GM12878 (cell line): ENCODE data around the gene SF3A1. TPM values are rescaled to one million over a fixed set of nuclear protein-coding genes. Genes with fewer than 3 reads are reported as not detected.
A peak's percentile ranks its signal among the peaks of the same experiment; 100 is the strongest.

ENCODE experiments used
- ATAC-seq: fragments of 200-7000 bp; cut with Tn5 transposase; 3 replicates; pipeline ENCODE4 v1.9.1; 2020; ENCODE audit warnings: mild to moderate bottlenecking, moderate library complexity
- BruUV-seq: library from RNA; stranded (reverse); fragments of 400-500 nt; replicated peaks from 2 replicates; lab custom pipeline; 2021; lab: Mats Ljungman, UMichigan
- CTCF ChIA-PET: fragments of 300-600 bp; sonication (Branson Sonifier 250); formaldehyde crosslinking; extraction: SDS; loops from one replicate; lab custom pipeline; 2021; ENCODE audit warnings: inconsistent platforms; lab: Yijun Ruan, JAX
- POLR2A ChIA-PET: fragments of 350-600 bp; formaldehyde crosslinking; extraction: SDS; loops from one replicate; lab custom pipeline; 2021; ENCODE audit warnings: inconsistent platforms; lab: Charles Lee
- RAD21 ChIA-PET: fragments of 300-600 bp; sonication (Branson Sonifier 250); formaldehyde crosslinking; loops from one replicate; lab custom pipeline; 2023; ENCODE audit warnings: antibody characterized with exemption; ENCODE audit not compliant: unreplicated experiment; lab: Charles Lee
- SMC1A ChIA-PET: fragments of 300-600 bp; sonication (Branson Sonifier 250); formaldehyde crosslinking; loops from one replicate; lab custom pipeline; 2023; ENCODE audit not compliant: unreplicated experiment, uncharacterized antibody; lab: Charles Lee
- DNase-seq: peaks from one replicate; pipeline ENCODE4 v3.0.0-alpha.2; 2011; ENCODE audit warnings: low read depth, low spot score
- FAIRE-seq: peaks from 3 replicates; lab custom pipeline; 2011; peaks lifted over from hg19 to GRCh38; lab: Jason Lieb, UNC
- H2AFZ ChIP-seq: 2 replicates; pipeline ENCODE4 v1.6.0; 2011; ENCODE audit warnings: low read depth, low read length, control low read depth; ENCODE audit not compliant: control insufficient read depth
- H3K27ac ChIP-seq: 2 replicates; pipeline ENCODE4 v1.5.1; 2011; ENCODE audit warnings: control low read depth; ENCODE audit not compliant: control insufficient read depth, insufficient read depth
- H3K27me3 ChIP-seq, 2 experiments: replicated peaks in 1 of 2; 2 replicates each; pipeline versions ENCODE4 v1.6.0 to v1.6.1; 2011; ENCODE audit warnings: low read length in 1 of 2; ENCODE audit not compliant: control insufficient read depth in 2 of 2, insufficient read depth in 2 of 2
- H3K36me3 ChIP-seq, 2 experiments: 2 replicates each; pipeline ENCODE4 v1.5.1; 2011; ENCODE audit warnings: low read length in 1 of 2; ENCODE audit not compliant: control insufficient read depth in 2 of 2, insufficient read depth in 2 of 2
- H3K4me1 ChIP-seq: 2 replicates; pipeline ENCODE4 v1.6.1; 2011; ENCODE audit warnings: mild to moderate bottlenecking, low read length, moderate library complexity, mixed read lengths; ENCODE audit not compliant: control insufficient read depth, insufficient read depth
- H3K4me2 ChIP-seq: 2 replicates; pipeline ENCODE4 v1.6.0; 2011; ENCODE audit warnings: control low read depth; ENCODE audit not compliant: control insufficient read depth, insufficient read depth
- H3K4me3 ChIP-seq: fragments of 200-600 bp; sonication (generic); 2 replicates; pipeline ENCODE4 v1.5.1; 2016
- H3K79me2 ChIP-seq: 2 replicates; pipeline ENCODE4 v1.6.0; 2011; ENCODE audit warnings: low read length; ENCODE audit not compliant: control insufficient read depth, insufficient read depth
- H3K9ac ChIP-seq: 2 replicates; pipeline ENCODE4 v1.8.0; 2011; ENCODE audit warnings: low read length, control low read depth, mixed read lengths; ENCODE audit not compliant: control insufficient read depth, insufficient read depth
- H3K9me3 ChIP-seq: replicated peaks from 3 replicates; pipeline ENCODE4 v1.5.1; 2011; ENCODE audit warnings: mild to moderate bottlenecking, low read length; ENCODE audit not compliant: control insufficient read depth, insufficient read depth
- H4K20me1 ChIP-seq: 2 replicates; pipeline ENCODE4 v1.6.0; 2011; ENCODE audit not compliant: control insufficient read depth, insufficient read depth
- CBX3 ChIP-seq: fragments of 200-600 bp; sonication (generic); IDR thresholded peaks from 2 replicates; pipeline ENCODE4 v1.6.1; 2016; ENCODE audit warnings: low read depth, borderline replicate concordance
- HCFC1 ChIP-seq: fragments of 150-350 bp; IDR thresholded peaks from 2 replicates; pipeline ENCODE4 v1.6.1; 2014; ENCODE audit warnings: low read length
- RB1 ChIP-seq: fragments of 450-650 bp; formaldehyde crosslinking; IDR thresholded peaks from 2 replicates; pipeline ENCODE4 v1.6.1; 2017; ENCODE audit warnings: mild to moderate bottlenecking, borderline replicate concordance
- WRNIP1 ChIP-seq: IDR thresholded peaks from 2 replicates; pipeline ENCODE4 v1.6.1; 2011; ENCODE audit warnings: low read depth, low read length, improper control_type of control experiment, borderline replicate concordance
- WGBS: methylation state at CpG from one replicate; pipeline ENCODE4 v1.1.6; 2016; ENCODE audit warnings: low lambda C conversion rate; ENCODE audit not compliant: insufficient replicate concordance, insufficient coverage; ENCODE audit errors: missing lambda C conversion rate; 5-methylcytosine and 5-hydroxymethylcytosine counted together
- in situ Hi-C: fragments of 300-500 bp; cut with MboI; formaldehyde crosslinking; loops from 9 replicates; pipeline ENCODE4 v1.14.3; 2018; ENCODE audit warnings: mixed read lengths
- intact Hi-C: fragments of 100-400 bp; cut with micrococcal nuclease; formaldehyde crosslinking; loops from one replicate; pipeline ENCODE4 v1.14.2; 2022; ENCODE audit not compliant: unreplicated experiment
- polyA plus RNA-seq, 11 experiments: library from polyadenylated mRNA; depleted of rRNA in 4 of 11; unstranded in 6 of 11; stranded (reverse) in 5 of 11; fragments of >200 nt; fragmentation: Nextera tagmentation in 4 of 11; fragmentation: Illumina TruSeq in 1 of 11; extraction: Ambion mirVana in 4 of 11; extraction: Trizol in 1 of 11; gene quantifications; 1 replicate in 1 of 11; 2 replicates in 10 of 11; pipeline versions ENCODE4 v1.2.1 to v1.2.3, GENCODE V29; 2011 to 2016; ENCODE audit warnings: inconsistent platforms in 2 of 11, missing spikeins in 2 of 11, low read depth in 1 of 11
- total RNA-seq, 4 experiments: library from RNA; depleted of rRNA in 3 of 4; stranded (reverse); fragments of >200 nt in 3 of 4; fragmentation: Illumina TruSeq in 1 of 4; extraction: Trizol in 1 of 4; gene quantifications; 2 replicates each; pipeline versions ENCODE4 v1.2.1 to v1.2.3, GENCODE V29; 2013 to 2021
- TF ChIP-seq, protein P1 (sequence below): fragments of 450-650 bp; formaldehyde crosslinking; IDR thresholded peaks from 2 replicates; pipeline ENCODE4 v1.4.0; 2020; ENCODE audit warnings: mild to moderate bottlenecking, moderate library complexity
- TF ChIP-seq, protein P2 (sequence below): fragments of 450-650 bp; IDR thresholded peaks from 2 replicates; pipeline ENCODE4 v1.6.1; 2016; ENCODE audit warnings: mild to moderate bottlenecking

The SF3A1 gene
- total and polyA plus RNA-seq, 10 of the 15 experiments (the other 5 are each of a cell fraction or from before 2014, with no cell fraction given), result 10.4 to 239 (median 46.0) TPM

DNA sequence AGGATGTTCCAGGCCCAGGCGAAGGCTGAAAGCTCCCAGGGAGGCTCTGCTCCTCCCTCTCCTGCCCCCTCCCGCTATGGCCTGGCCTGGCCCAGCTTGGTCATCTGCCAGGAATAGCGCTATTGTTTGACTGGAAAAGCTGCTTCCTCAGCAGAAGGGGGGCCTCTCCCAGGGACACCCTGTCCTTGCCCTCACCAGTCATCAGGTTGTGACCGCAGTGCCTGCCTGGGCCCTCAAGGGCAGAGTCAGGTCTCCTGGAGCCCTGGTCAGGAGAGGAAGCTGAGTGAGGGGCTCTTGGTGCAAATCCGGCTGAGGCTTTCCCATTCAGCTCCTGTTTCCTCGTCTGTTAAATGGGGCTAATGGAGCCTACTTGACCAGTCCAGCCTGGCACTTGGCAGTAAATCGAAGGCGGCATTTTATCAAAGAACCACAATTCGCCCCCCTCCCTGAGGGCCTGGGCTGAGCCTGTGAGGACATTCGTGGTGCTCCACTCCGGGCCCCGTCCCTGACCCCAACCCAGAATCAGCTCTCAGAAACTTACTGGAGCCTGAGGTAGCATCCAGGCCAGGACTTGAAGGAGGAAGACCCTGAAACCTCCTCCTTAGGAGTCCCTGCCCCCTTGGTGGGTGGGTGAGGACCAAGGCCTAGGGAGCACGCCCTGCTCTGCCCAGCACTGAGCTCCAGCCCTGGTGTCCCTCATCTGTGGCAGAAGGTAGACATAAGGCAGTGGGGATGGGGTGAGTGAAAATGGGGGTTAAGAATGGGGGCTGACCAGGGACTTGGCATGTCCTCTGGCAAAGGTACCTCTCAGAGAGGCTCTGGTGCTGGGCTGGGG lies 65.4 kb downstream of the SF3A1 start:
- no peak overlapping the region for H3K9ac ChIP-seq

More for the DNA sequence above, 65.4 kb downstream of the SF3A1 start:
- no peak for ATAC-seq
- DNase-seq, result no peak
- WGBS, result 90% methylated on average over 13 of the region's 13 CpGs
- SMC1A ChIA-PET, result interaction anchor here (1.3 to 7.9 kb wide), 6 partner anchors 15 to 95 kb away, joined by 4 to 201 read pairs (median 58); partner anchors contain the start of genes RNF215 and TBC1D10A
- H3K36me3 ChIP-seq, result peaks cover 2 to 24% of the 10 kb centered on the region in 2 experiments; a peak in 3 of 4 replicates
- CTCF ChIA-PET, result interaction anchor here (0.6 to 10.5 kb wide), 5 partner anchors 17 to 132 kb away, joined by 3 to 436 read pairs (median 125); partner anchors contain the start of genes MTFP1, RNF215 and TBC1D10A
- H3K27me3 ChIP-seq, result no peaks in the 10 kb centered on the region
- H3K9me3 ChIP-seq, result no peaks in the 10 kb centered on the region
- 0 out of 2 replicates have a peak overlapping the region, but pooled peaks have one; percentile 13 for H3K4me2 ChIP-seq
- H3K27ac ChIP-seq, result peak overlapping the region; percentile 55
- no peak overlapping the region for H2AFZ ChIP-seq
- in situ Hi-C loops, result no loop called here
- no TSS peak for BruUV-seq
- peaks cover 25% of the 10 kb centered on the region for H3K4me1 ChIP-seq
- RAD21 ChIA-PET, result interaction anchor here (1.0 to 6.2 kb wide), 6 partner anchors 10 to 133 kb away, joined by 3 to 277 read pairs (median 76); partner anchors contain the start of genes MTFP1, RNF215 and TBC1D10A
- no peak for TF ChIP-seq HCFC1
- TF ChIP-seq WRNIP1, result no peak
- no peak for TF ChIP-seq CBX3
- TF ChIP-seq, protein P1, sequence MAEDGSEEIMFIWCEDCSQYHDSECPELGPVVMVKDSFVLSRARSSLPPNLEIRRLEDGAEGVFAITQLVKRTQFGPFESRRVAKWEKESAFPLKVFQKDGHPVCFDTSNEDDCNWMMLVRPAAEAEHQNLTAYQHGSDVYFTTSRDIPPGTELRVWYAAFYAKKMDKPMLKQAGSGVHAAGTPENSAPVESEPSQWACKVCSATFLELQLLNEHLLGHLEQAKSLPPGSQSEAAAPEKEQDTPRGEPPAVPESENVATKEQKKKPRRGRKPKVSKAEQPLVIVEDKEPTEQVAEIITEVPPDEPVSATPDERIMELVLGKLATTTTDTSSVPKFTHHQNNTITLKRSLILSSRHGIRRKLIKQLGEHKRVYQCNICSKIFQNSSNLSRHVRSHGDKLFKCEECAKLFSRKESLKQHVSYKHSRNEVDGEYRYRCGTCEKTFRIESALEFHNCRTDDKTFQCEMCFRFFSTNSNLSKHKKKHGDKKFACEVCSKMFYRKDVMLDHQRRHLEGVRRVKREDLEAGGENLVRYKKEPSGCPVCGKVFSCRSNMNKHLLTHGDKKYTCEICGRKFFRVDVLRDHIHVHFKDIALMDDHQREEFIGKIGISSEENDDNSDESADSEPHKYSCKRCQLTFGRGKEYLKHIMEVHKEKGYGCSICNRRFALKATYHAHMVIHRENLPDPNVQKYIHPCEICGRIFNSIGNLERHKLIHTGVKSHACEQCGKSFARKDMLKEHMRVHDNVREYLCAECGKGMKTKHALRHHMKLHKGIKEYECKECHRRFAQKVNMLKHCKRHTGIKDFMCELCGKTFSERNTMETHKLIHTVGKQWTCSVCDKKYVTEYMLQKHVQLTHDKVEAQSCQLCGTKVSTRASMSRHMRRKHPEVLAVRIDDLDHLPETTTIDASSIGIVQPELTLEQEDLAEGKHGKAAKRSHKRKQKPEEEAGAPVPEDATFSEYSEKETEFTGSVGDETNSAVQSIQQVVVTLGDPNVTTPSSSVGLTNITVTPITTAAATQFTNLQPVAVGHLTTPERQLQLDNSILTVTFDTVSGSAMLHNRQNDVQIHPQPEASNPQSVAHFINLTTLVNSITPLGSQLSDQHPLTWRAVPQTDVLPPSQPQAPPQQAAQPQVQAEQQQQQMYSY (CRISPR knock-in tag), result no peak
- no peak for TF ChIP-seq RB1
- TF ChIP-seq, protein P2, sequence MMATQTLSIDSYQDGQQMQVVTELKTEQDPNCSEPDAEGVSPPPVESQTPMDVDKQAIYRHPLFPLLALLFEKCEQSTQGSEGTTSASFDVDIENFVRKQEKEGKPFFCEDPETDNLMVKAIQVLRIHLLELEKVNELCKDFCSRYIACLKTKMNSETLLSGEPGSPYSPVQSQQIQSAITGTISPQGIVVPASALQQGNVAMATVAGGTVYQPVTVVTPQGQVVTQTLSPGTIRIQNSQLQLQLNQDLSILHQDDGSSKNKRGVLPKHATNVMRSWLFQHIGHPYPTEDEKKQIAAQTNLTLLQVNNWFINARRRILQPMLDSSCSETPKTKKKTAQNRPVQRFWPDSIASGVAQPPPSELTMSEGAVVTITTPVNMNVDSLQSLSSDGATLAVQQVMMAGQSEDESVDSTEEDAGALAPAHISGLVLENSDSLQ, result no peak
- TF ChIP-seq, all 136 proteins: peak for 0
- intact Hi-C loops, result no loop called here
- POLR2A ChIA-PET, result interaction anchor here (0.5 to 4.2 kb wide), 4 partner anchors 12 to 133 kb away, joined by 3 to 28 read pairs (median 6); partner anchors contain the start of gene TBC1D10A
- FAIRE-seq, result no peak
- H4K20me1 ChIP-seq, result no peaks in the 10 kb centered on the region
- H3K79me2 ChIP-seq, result no peaks in the 10 kb centered on the region
- H3K4me3 ChIP-seq, result no peak overlapping the region
